Measurements from ENCODE around the gene RBP2.

- no peak for TF ChIP-seq CTCF (IDR thresholded peaks at IDR 0.05; ENCODE audit: control extremely low read depth in 1 of 3, insufficient read depth in 1 of 3, low read depth in 1 of 3, low read length in 3 of 3)
- TF ChIP-seq MAX (IDR thresholded peaks at IDR 0.05): no peak
Observed at GRCh38 chr3:139481116-139481515, 4.8 kb upstream of the RBP2 start.
